UCSD-AML1 (cell line): ENCODE results near the gene PAX2.
"Not testable (repeated sequence)": the region's sequence is repeated elsewhere in the genome, so short reads cannot be mapped to it uniquely, and the experiment has no call there.

Experiments used
- DNase-seq: peaks from one replicate; lab custom pipeline; 2025; ENCODE audit not compliant: unreplicated experiment; lab: John Stamatoyannopoulos, UW

Gene PAX2

GRCh38 chr10:100744987-100745881 lies at the start of gene PAX2:
PAX2 (plus strand) TSS chr10:100745582; CDS start chr10:100746261, 679 bp downstream.
- no peak for DNase-seq

- no peak for DNase-seq
Observed at GRCh38 chr10:100696477-100696901, 48.9 kb upstream of the PAX2 start.

GRCh38 chr10:100697070-100697469 lies 48.3 kb upstream of the PAX2 start:
- DNase-seq: no peak

GRCh38 chr10:100697631-100698030 lies 47.8 kb upstream of the PAX2 start:
- DNase-seq: no peak

- DNase-seq: not testable (repeated sequence)
Observed at GRCh38 chr10:100701704-100702103, 43.7 kb upstream of the PAX2 start.

GRCh38 chr10:100705139-100705538 lies 40.2 kb upstream of the PAX2 start:
- no peak for DNase-seq

DNA sequence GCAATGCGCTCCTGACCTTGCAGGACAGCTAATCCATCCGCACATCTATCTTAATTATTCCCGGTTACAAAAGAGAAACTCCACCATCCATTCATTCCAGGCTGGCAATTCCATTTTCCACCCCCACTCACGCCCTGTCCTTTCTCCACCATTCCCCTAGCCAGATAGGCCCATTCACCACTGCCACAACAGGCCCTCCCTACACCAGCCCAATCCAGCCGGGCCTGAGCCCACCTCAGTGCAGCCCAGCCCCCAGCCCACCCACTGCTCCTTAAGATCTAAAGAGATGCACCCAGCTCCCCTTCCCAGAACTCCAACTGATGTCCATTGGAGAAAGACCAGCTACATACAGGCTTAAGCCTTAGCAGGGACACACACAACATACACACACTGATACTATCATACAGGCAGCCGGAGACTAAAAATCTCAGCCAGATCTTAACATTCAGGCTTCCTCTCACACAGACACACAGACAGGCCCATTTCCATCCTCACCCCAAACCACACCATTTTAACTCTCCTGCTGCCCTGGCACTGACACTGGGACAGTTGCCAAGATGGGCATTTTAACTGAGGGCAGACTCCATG lies 38.0 kb upstream of the PAX2 start:
- DNase-seq: no peak

- DNase-seq: no peak
Observed at GRCh38 chr10:100709146-100710082, 36.0 kb upstream of the PAX2 start.

- no peak for DNase-seq
Observed at GRCh38 chr10:100710151-100710871, 35.1 kb upstream of the PAX2 start.

- no peak for DNase-seq
Observed at GRCh38 chr10:100713049-100713858, 32.1 kb upstream of the PAX2 start.

DNA sequence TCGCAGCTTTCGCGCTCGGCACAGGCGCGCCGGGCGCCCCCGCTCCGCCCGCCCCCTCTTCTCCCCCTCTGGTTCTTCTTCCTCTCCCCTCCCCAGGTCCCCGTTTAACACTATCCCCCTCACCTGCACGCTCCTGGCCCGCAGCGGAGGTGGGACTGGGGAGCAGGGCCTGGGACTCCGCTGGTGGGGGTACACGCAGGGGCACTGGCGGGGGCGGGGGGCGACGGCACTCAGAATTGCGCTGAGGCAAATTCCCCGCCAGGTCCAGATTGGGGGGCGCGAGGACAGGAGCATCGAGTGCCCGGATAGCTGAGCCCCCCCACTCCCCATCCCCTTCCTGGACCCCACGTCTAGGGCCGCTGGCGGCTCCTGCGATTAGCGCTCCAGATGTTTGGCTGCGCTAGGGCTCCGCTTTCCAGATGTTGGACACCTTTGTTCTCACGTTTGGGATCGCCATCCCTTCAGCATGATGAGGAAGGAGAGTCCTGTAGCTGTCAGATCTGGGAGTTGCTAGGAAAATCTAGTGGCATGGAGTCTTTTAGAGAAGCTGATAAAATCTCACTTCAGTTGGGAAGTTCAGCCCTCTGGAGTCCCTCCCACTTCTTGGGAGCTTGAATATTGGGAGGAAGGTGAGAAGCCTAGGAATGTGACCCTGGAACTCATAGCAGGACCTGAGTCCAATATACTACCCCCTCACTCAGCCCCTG lies 31.4 kb upstream of the PAX2 start:
- no peak for DNase-seq

- DNase-seq: no peak
Observed at GRCh38 chr10:100714566-100714950, 30.8 kb upstream of the PAX2 start.

DNA sequence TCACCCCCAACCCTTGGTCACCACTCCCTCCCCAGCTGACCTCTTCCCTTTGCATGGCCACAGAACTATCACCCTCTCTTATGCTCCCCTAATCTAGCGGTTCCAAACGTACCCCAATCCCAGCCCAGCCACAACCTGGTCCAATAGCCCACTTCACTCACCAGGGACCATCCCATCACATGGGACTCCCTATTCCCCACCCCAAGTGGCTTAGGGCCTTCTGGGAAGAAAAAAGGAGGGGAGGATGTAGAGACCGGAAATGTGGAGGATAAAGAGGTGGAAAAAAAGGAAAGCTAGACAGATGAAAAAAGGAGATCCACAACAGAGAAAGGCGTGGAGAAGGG lies 30.3 kb upstream of the PAX2 start:
- no peak for DNase-seq

GRCh38 chr10:100715445-100716385 lies 29.7 kb upstream of the PAX2 start:
- no peak for DNase-seq

DNA sequence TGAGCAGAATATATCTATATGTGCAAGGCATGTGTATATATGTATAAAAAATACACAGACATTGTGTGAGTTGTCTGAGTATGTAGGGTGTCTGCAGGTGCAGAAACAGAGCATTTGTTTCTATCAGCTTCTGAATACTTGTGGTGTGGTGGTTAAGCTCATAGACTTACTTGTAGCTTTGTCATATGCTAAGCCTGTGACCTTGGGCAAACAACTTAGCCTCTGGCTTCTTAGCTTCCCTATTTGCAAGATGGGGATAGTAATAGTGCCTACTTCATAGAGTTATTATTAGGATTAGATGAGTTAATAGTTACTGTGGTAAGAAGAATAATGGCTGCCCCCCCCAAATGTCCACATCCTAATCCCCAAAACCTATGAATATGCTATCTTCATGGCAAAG lies 28.2 kb upstream of the PAX2 start:
- DNase-seq: no peak

DNA sequence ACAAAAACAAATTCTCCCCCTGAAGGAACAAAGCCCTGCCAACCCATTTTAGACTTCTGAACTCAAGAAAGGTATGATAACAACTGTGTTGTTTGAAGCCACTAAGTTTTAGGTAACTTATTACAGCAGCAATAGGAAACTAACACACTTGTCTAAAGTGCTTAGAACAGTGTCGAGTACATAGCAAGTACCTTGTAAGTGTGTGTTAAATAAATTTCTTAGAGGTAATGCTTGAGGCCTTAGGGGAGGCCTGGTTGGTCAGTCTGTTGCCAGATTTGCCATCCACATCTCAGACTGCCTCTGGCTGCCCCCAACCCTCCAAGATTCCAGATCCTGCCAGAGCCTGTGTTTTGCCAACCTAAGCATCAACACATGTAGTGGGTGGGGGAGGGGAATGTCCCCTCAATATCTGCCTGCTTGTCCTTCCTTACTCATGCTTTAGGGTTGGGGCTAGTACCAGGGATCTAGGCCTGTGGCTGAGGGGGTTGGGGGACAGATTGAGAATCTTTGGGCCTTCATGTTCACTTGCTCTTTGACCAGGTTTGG lies 27.1 kb upstream of the PAX2 start:
- DNase-seq: no peak

DNA sequence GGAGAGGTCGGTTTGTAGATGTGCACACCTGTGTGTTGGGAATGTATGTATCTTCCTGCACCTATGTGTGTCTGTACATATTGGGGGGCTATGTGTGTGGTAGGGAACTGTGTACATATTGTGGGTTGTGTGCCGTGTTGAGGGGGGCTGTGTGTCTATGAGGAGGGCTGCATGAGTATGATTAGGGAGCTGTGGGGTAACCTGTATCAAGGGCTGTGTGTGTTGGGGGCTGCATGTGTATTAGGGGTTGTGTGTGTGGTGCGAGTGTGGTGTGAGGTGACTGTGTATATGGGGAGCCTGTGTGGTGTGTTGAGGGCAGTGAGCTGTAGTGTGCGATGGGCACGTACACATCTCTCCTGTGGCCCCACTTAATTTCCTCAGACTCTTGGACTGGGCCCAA lies 22.2 kb upstream of the PAX2 start:
- no peak for DNase-seq
